Spleen (tissue), 11 donors: ENCODE data around the gene CFAP43. TPM values are rescaled to one million over a fixed set of nuclear protein-coding genes. Genes with fewer than 3 reads are reported as not detected.

Experiments
- DNase-seq: peaks from one replicate; pipeline ENCODE4 v3.0.0-alpha.2; 2020
- H3K27ac ChIP-seq, 8 donors: fragments of 200-600 bp; sonication (generic) in 7 of 8; 1 replicate in 4 of 8; 2 replicates in 4 of 8; pipeline versions ENCODE4 v1.5.0 to v1.8.0; 2016 to 2021; ENCODE audit warnings: inconsistent platforms in 4 of 8, mild to moderate bottlenecking in 4 of 8, moderate library complexity in 1 of 8
- H3K27me3 ChIP-seq, 7 donors: fragments of 200-600 bp; sonication (generic) in 6 of 7; replicated peaks in 1 of 7; 1 replicate in 4 of 7; 2 replicates in 3 of 7; pipeline versions ENCODE4 v1.5.0 to v1.8.0; 2016 to 2021; ENCODE audit warnings: inconsistent platforms in 3 of 7, mild to moderate bottlenecking in 1 of 7
- H3K36me3 ChIP-seq, 6 donors: fragments of 200-600 bp; sonication (generic) in 5 of 6; 1 replicate in 4 of 6; 2 replicates in 2 of 6; pipeline versions ENCODE4 v1.5.0 to v1.8.0; 2016 to 2021; ENCODE audit warnings: inconsistent platforms in 2 of 6
- H3K4me1 ChIP-seq, 6 donors: fragments of 200-600 bp; sonication (generic) in 5 of 6; 1 replicate in 3 of 6; 2 replicates in 3 of 6; pipeline versions ENCODE4 v1.5.0 to v1.8.0; 2016 to 2021; ENCODE audit warnings: inconsistent platforms in 3 of 6
- H3K4me3 ChIP-seq, 8 donors: fragments of 200-600 bp; sonication (generic) in 7 of 8; 1 replicate in 4 of 8; 2 replicates in 4 of 8; pipeline versions ENCODE4 v1.5.0 to v1.8.0; 2016 to 2021; ENCODE audit warnings: inconsistent platforms in 4 of 8, mild to moderate bottlenecking in 4 of 8, moderate library complexity in 2 of 8
- H3K9me3 ChIP-seq, 8 donors: fragments of 200-600 bp; sonication (generic) in 7 of 8; 1 replicate in 4 of 8; 2 replicates in 4 of 8; pipeline versions ENCODE4 v1.5.0 to v1.8.0; 2016 to 2021; ENCODE audit warnings: inconsistent platforms in 4 of 8
- CTCF ChIP-seq, 11 experiments: fragments of 200-600 bp in 7 of 11; fragments of 450-650 bp in 4 of 11; sonication (generic) in 4 of 11; IDR thresholded peaks in 8 of 11; conservative IDR thresholded peaks in 3 of 11; 1 replicate in 7 of 11; 2 replicates in 4 of 11; pipeline versions ENCODE4 v1.4.0 to v1.8.0; 2016 to 2021; ENCODE audit warnings: antibody characterized with exemption in 11 of 11, inconsistent platforms in 4 of 11, mild to moderate bottlenecking in 1 of 11
- POLR2A ChIP-seq, 3 donors: fragments of 450-650 bp; IDR thresholded peaks; one replicate each; pipeline ENCODE4 v1.5.1; 2017; ENCODE audit warnings: antibody characterized with exemption in 3 of 3, mild to moderate bottlenecking in 1 of 3
- POLR2AphosphoS5 ChIP-seq, 3 donors: sonication (generic); formaldehyde crosslinking; IDR thresholded peaks; one replicate each; pipeline ENCODE4 v1.5.1; 2017; ENCODE audit warnings: antibody characterized with exemption in 3 of 3
- WGBS, 5 donors: extraction: QIAGEN DNeasy Blood & Tissue Kit in 3 of 5; methylation state at CpG; one replicate each; pipeline versions ENCODE4 v1.1.5 to v1.1.7; 2013 to 2018; 5-methylcytosine and 5-hydroxymethylcytosine counted together
- intact Hi-C: fragments of 100-400 bp; cut with DNase I; formaldehyde crosslinking; loops from one replicate; pipeline ENCODE4 v1.15.0; 2023; ENCODE audit warnings: low total_unique reads
- polyA plus RNA-seq, 3 donors: library from polyadenylated mRNA; stranded (reverse); fragments of 200-250 nt; gene quantifications; one replicate each; pipeline ENCODE4 v1.2.1, GENCODE V29; 2013
- total RNA-seq, 7 donors: library from RNA; depleted of rRNA in 3 of 7; stranded (reverse); fragments of >200 nt in 3 of 7; fragmentation: NEBNext Ultra II Directional in 4 of 7; extraction: Animal tissue kit (Norgen Biotek cat#: 25700) in 4 of 7; gene quantifications; one replicate each; pipeline versions ENCODE4 v1.1.0 to v1.2.1, GENCODE V29; 2016 to 2021
- donor health status: healthy with polysubstance abuse.
- donor health status: DM: no; HTN: no; CAD: no; lungs with moderate emphysema.
- donor health status: DM: no; HTN: no; CAD: no.
- donor health status: Bipolar disorder and iron deficiency.
- donor health status: healthy.
- donor health status: DM: no; HTN: no; CAD: no.
- donor health status: DM: yes; HTN: yes; CAD: no.

Gene CFAP43
- total and polyA plus RNA-seq, 10 donors, result 0.13 to 1.1 (median 0.25) TPM; not detected in 1

- DNase-seq, result no peak
- intact Hi-C loops, result loop anchor here (2.0 kb wide), 1 partner anchor 320 kb away; no protein-coding TSS in a partner anchor
- Histone ChIP-seq H3K36me3 (no peaks in the 10 kb centered on the region), H3K4me3 (no peak overlapping the region), H3K27ac (no peak overlapping the region), H3K27me3 (no peaks in the 10 kb centered on the region), H3K4me1 (no peaks in the 10 kb centered on the region), H3K9me3 (no peaks in the 10 kb centered on the region)
- TF ChIP-seq POLR2AphosphoS5 (IDR thresholded peaks at IDR 0.05) (no peak), CTCF (IDR thresholded peaks at IDR 0.05 in 8 of 11, conservative IDR thresholded peaks at IDR 0.05 in 3 of 11) (no peak), POLR2A (IDR thresholded peaks at IDR 0.05) (no peak)
- WGBS, 5 donors, result 65 to 81% (median 68%) methylated on average over 3 of the region's 3 CpGs
Measured at GRCh38 chr10:104208730-104209129, 23.4 kb downstream of the CFAP43 start.

- no peak for DNase-seq
- Histone ChIP-seq H3K4me3 (no peak overlapping the region), H3K36me3 (no peaks in the 10 kb centered on the region), H3K27ac (no peak overlapping the region), H3K9me3 (no peaks in the 10 kb centered on the region), H3K4me1 (no peaks in the 10 kb centered on the region), H3K27me3 (no peaks in the 10 kb centered on the region)
- 90 to 96% (median 91%) methylated on average over 2 of the region's 2 CpGs for WGBS, 5 donors
- TF ChIP-seq POLR2AphosphoS5 (IDR thresholded peaks at IDR 0.05), result no peak
- no peak for TF ChIP-seq CTCF (IDR thresholded peaks at IDR 0.05 in 8 of 11, conservative IDR thresholded peaks at IDR 0.05 in 3 of 11)
- intact Hi-C loops, result no loop called here
Measured at GRCh38 chr10:104202231-104202630, 29.9 kb downstream of the CFAP43 start.

GRCh38 chr10:104201636-104202035, 30.5 kb downstream of the CFAP43 start:
- TF ChIP-seq POLR2A (IDR thresholded peaks at IDR 0.05), result no peak
- no peak for TF ChIP-seq CTCF (IDR thresholded peaks at IDR 0.05 in 8 of 11, conservative IDR thresholded peaks at IDR 0.05 in 3 of 11)
- no peak for TF ChIP-seq POLR2AphosphoS5 (IDR thresholded peaks at IDR 0.05)
- no peaks in the 10 kb centered on the region for H3K4me1 ChIP-seq
- no peaks in the 10 kb centered on the region for H3K27me3 ChIP-seq
- no peaks in the 10 kb centered on the region for H3K36me3 ChIP-seq
- intact Hi-C loops, result no loop called here
- DNase-seq, result no peak
- H3K9me3 ChIP-seq, result no peaks in the 10 kb centered on the region
- no peak overlapping the region for H3K4me3 ChIP-seq
- 93 to 100% (median 98%) methylated on average over 1 of the region's 1 CpG for WGBS, 5 donors
- H3K27ac ChIP-seq, result no peak overlapping the region

- H3K27me3 ChIP-seq, result no peaks in the 10 kb centered on the region
- no peak overlapping the region for H3K4me3 ChIP-seq
- TF ChIP-seq POLR2A (IDR thresholded peaks at IDR 0.05), result no peak
- TF ChIP-seq CTCF (IDR thresholded peaks at IDR 0.05 in 8 of 11, conservative IDR thresholded peaks at IDR 0.05 in 3 of 11), result no peak
- DNase-seq, result no peak
- intact Hi-C loops, result no loop called here
- no peaks in the 10 kb centered on the region for H3K4me1 ChIP-seq
- 86 to 95% (median 87%) methylated on average over 2 of the region's 2 CpGs for WGBS, 5 donors
- no peaks in the 10 kb centered on the region for H3K36me3 ChIP-seq
- no peak overlapping the region for H3K27ac ChIP-seq
- no peaks in the 10 kb centered on the region for H3K9me3 ChIP-seq
Measured at GRCh38 chr10:104199567-104199966, 32.6 kb downstream of the CFAP43 start.
